Loucy (cell line): ENCODE results near the gene PLS3.

Experiments used
- CTCF ChIP-seq: fragments of 200-600 bp; sonication (generic); conservative IDR thresholded peaks from 2 replicates; pipeline ENCODE4 v1.5.1; 2014; ENCODE audit warnings: mild to moderate bottlenecking, antibody characterized with exemption, low read length
- EZH2phosphoT487 ChIP-seq: fragments of 200-600 bp; IDR thresholded peaks from 2 replicates; pipeline ENCODE4 v1.6.1; 2018; ENCODE audit warnings: antibody characterized with exemption, mild to moderate bottlenecking, moderate library complexity, borderline replicate concordance

GRCh38 chrX:115581759-115582615, 21.0 kb downstream of the PLS3 start:
- TF ChIP-seq EZH2phosphoT487: no peak
- TF ChIP-seq CTCF: no peak
